ENCODE data around the gene ENOX1.

DNA sequence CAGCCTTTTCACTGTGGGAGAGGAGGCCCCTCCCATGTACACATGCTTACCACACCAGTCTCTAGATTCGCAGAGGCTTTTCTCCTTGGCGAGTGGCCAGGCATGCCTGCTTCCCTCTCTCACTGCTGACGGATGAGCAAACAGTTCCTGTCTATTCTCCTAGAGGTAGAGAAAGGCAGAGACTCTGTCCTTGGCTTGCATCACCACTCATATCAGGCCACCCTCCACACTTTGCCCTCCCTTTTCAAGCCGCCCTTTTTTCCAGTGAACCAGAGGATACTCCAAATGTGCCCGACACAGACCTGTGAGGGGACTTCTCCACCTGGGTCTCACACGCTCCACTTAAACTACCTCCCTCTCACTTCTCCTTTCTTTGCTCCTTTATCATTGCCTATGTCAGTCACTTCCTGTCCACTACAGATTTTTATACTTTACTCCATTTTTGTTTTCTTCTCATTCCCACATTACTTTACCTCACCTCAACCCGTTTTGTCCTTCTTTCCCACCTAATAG lies 478.8 kb downstream of the ENOX1 start:
- TF ChIP-seq, protein P1, sequence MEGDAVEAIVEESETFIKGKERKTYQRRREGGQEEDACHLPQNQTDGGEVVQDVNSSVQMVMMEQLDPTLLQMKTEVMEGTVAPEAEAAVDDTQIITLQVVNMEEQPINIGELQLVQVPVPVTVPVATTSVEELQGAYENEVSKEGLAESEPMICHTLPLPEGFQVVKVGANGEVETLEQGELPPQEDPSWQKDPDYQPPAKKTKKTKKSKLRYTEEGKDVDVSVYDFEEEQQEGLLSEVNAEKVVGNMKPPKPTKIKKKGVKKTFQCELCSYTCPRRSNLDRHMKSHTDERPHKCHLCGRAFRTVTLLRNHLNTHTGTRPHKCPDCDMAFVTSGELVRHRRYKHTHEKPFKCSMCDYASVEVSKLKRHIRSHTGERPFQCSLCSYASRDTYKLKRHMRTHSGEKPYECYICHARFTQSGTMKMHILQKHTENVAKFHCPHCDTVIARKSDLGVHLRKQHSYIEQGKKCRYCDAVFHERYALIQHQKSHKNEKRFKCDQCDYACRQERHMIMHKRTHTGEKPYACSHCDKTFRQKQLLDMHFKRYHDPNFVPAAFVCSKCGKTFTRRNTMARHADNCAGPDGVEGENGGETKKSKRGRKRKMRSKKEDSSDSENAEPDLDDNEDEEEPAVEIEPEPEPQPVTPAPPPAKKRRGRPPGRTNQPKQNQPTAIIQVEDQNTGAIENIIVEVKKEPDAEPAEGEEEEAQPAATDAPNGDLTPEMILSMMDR (IDR thresholded peaks at IDR 0.05), result no peak
- TF ChIP-seq EZH2 (IDR thresholded peaks at IDR 0.05), result no peak
